GM19455 (cell line): ENCODE data around the gene EDNRB.
A peak's percentile ranks its signal among the peaks of the same experiment; 100 is the strongest.
"Not testable (repeated sequence)": the region's sequence is repeated elsewhere in the genome, so short reads cannot be mapped to it uniquely, and the experiment has no call there.

ENCODE experiments used
- ATAC-seq: cut with Tn5 transposase; IDR thresholded peaks from one replicate; pipeline ENCODE4 v1.9.1; 2021; ENCODE audit not compliant: unreplicated experiment

Gene EDNRB

GRCh38 chr13:77918391-77919245 is at the start of gene EDNRB:
TSS of gene EDNRB (minus strand) at chr13:77918831. CDS start at chr13:77918573, 258 bp downstream.
- ATAC-seq, result no peak

- no peak for ATAC-seq
These were observed 48.0 kb upstream of the EDNRB start for GRCh38 chr13:77966671-77967070.

- ATAC-seq, result no peak
These were observed 34.1 kb upstream of the EDNRB start for GRCh38 chr13:77952737-77953136.

GRCh38 chr13:77952276-77952675 is 33.6 kb upstream of the EDNRB start:
- no peak for ATAC-seq

- ATAC-seq, result no peak
These were observed 27.9 kb upstream of the EDNRB start for GRCh38 chr13:77946522-77946921.

GRCh38 chr13:77935063-77935462 is 16.4 kb upstream of the EDNRB start:
- not testable (repeated sequence) for ATAC-seq

GRCh38 chr13:77930430-77930829 is 11.8 kb upstream of the EDNRB start:
- no peak for ATAC-seq

GRCh38 chr13:77928909-77929308 is 10.3 kb upstream of the EDNRB start:
- peak; percentile 96 for ATAC-seq

GRCh38 chr13:77925616-77926015 is 7.0 kb upstream of the EDNRB start:
- no peak for ATAC-seq

GRCh38 chr13:77919921-77920294 is 1.3 kb upstream of the EDNRB start:
- ATAC-seq, result no peak

- ATAC-seq, result no peak
These were observed 752 bp upstream of the EDNRB start for GRCh38 chr13:77919246-77919920.

- no peak for ATAC-seq
These were observed 2.1 kb downstream of the EDNRB start for GRCh38 chr13:77916488-77916887.

GRCh38 chr13:77915686-77916085 is 2.9 kb downstream of the EDNRB start:
- no peak for ATAC-seq

GRCh38 chr13:77913003-77913402 is 5.6 kb downstream of the EDNRB start:
- ATAC-seq, result no peak

GRCh38 chr13:77911751-77912150 is 6.9 kb downstream of the EDNRB start:
- ATAC-seq, result no peak

- no peak for ATAC-seq
These were observed 8.8 kb downstream of the EDNRB start for GRCh38 chr13:77909827-77910226.

- no peak for ATAC-seq
These were observed 10.1 kb downstream of the EDNRB start for GRCh38 chr13:77908531-77908930.

GRCh38 chr13:77907666-77908341 is 10.8 kb downstream of the EDNRB start:
- ATAC-seq, result no peak

GRCh38 chr13:77904031-77904430 is 14.6 kb downstream of the EDNRB start:
- no peak for ATAC-seq

- no peak for ATAC-seq
These were observed 15.2 kb downstream of the EDNRB start for GRCh38 chr13:77903435-77903834.

- no peak for ATAC-seq
These were observed 16.2 kb downstream of the EDNRB start for GRCh38 chr13:77902319-77902963.
